ENCODE measurements around the gene PDZRN3. TPM values are rescaled to one million over a fixed set of nuclear protein-coding genes. Genes with fewer than 3 reads are reported as not detected.

Gene PDZRN3
- total RNA-seq, 1 donor from 2014 or later, result 21.9 TPM

GRCh38 chr3:73657186-73657585 lies 32.4 kb upstream of the PDZRN3 start:
- Mint-ChIP-seq H3K27ac (ENCODE audit: unreplicated experiment) (no peak overlapping the region), H3K36me3 (ENCODE audit: unreplicated experiment) (no peaks in the 10 kb centered on the region), H3K4me1 (ENCODE audit: low read depth, unreplicated experiment) (no peaks in the 10 kb centered on the region), H3K9me3 (ENCODE audit: unreplicated experiment) (no peaks in the 10 kb centered on the region), H3K4me3 (ENCODE audit: unreplicated experiment) (no peak overlapping the region), H3K27me3 (ENCODE audit: unreplicated experiment) (no peaks in the 10 kb centered on the region)
- no peak for TF ChIP-seq CTCF (IDR thresholded peaks at IDR 0.05; ENCODE audit: partially characterized antibody, unreplicated experiment)
- no peak for DNase-seq

DNA sequence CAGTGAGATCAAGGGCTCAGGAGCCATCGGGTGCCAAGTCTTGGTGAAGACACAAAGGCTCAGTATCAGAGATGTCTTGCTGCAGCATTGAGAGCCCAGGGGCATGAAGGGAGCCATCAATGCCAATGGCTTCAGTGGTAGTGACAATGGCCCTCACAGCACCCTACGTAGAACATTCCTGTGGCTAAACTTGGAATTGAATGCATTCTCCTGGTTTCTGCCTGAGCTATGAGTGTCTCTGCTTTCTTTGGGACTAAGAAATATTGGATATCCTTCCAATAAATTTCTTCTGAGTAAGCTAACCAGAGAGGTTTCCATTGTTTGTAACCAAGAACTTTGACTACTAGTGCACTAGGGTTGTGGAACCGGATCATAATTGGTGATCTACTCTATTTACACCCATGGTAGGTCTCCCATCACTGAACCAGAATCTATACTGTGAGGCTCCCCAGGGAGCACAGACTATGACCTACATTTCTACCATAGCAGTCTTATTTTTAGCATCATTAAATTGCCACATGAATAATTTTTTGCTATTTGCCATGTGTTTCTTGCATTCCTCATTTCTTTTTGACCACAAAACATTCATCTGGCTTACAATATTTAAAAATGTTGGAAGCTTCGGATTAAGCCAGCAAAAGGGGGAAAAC lies 31.6 kb upstream of the PDZRN3 start:
- TF ChIP-seq CTCF (IDR thresholded peaks at IDR 0.05; ENCODE audit: partially characterized antibody, unreplicated experiment), result no peak
- Mint-ChIP-seq H3K27me3 (ENCODE audit: unreplicated experiment) (no peaks in the 10 kb centered on the region), H3K36me3 (ENCODE audit: unreplicated experiment) (no peaks in the 10 kb centered on the region), H3K9me3 (ENCODE audit: unreplicated experiment) (no peaks in the 10 kb centered on the region), H3K4me1 (ENCODE audit: low read depth, unreplicated experiment) (no peaks in the 10 kb centered on the region), H3K4me3 (ENCODE audit: unreplicated experiment) (no peak overlapping the region), H3K27ac (ENCODE audit: unreplicated experiment) (no peak overlapping the region)
- DNase-seq, result no peak

GRCh38 chr3:73655197-73655596 lies 30.5 kb upstream of the PDZRN3 start:
- no peaks in the 10 kb centered on the region for H3K9me3 Mint-ChIP-seq (ENCODE audit: unreplicated experiment)
- no peak overlapping the region for H3K4me3 Mint-ChIP-seq (ENCODE audit: unreplicated experiment)
- no peak overlapping the region for H3K27ac Mint-ChIP-seq (ENCODE audit: unreplicated experiment)
- DNase-seq, result no peak
- no peaks in the 10 kb centered on the region for H3K36me3 Mint-ChIP-seq (ENCODE audit: unreplicated experiment)
- H3K27me3 Mint-ChIP-seq (ENCODE audit: unreplicated experiment), result no peaks in the 10 kb centered on the region
- no peaks in the 10 kb centered on the region for H3K4me1 Mint-ChIP-seq (ENCODE audit: low read depth, unreplicated experiment)
- TF ChIP-seq CTCF (IDR thresholded peaks at IDR 0.05; ENCODE audit: partially characterized antibody, unreplicated experiment), result no peak

GRCh38 chr3:73653877-73654276 lies 29.1 kb upstream of the PDZRN3 start:
- no peak for TF ChIP-seq CTCF (IDR thresholded peaks at IDR 0.05; ENCODE audit: partially characterized antibody, unreplicated experiment)
- H3K4me3 Mint-ChIP-seq (ENCODE audit: unreplicated experiment), result no peak overlapping the region
- no peaks in the 10 kb centered on the region for H3K27me3 Mint-ChIP-seq (ENCODE audit: unreplicated experiment)
- no peaks in the 10 kb centered on the region for H3K36me3 Mint-ChIP-seq (ENCODE audit: unreplicated experiment)
- no peaks in the 10 kb centered on the region for H3K4me1 Mint-ChIP-seq (ENCODE audit: low read depth, unreplicated experiment)
- no peak for DNase-seq
- H3K27ac Mint-ChIP-seq (ENCODE audit: unreplicated experiment), result no peak overlapping the region
- H3K9me3 Mint-ChIP-seq (ENCODE audit: unreplicated experiment), result no peaks in the 10 kb centered on the region

GRCh38 chr3:73653351-73653750 lies 28.6 kb upstream of the PDZRN3 start:
- no peaks in the 10 kb centered on the region for H3K27me3 Mint-ChIP-seq (ENCODE audit: unreplicated experiment)
- no peak for TF ChIP-seq CTCF (IDR thresholded peaks at IDR 0.05; ENCODE audit: partially characterized antibody, unreplicated experiment)
- DNase-seq, result no peak
- H3K27ac Mint-ChIP-seq (ENCODE audit: unreplicated experiment), result no peak overlapping the region
- H3K4me3 Mint-ChIP-seq (ENCODE audit: unreplicated experiment), result no peak overlapping the region
- no peaks in the 10 kb centered on the region for H3K9me3 Mint-ChIP-seq (ENCODE audit: unreplicated experiment)
- H3K36me3 Mint-ChIP-seq (ENCODE audit: unreplicated experiment), result no peaks in the 10 kb centered on the region
- no peaks in the 10 kb centered on the region for H3K4me1 Mint-ChIP-seq (ENCODE audit: low read depth, unreplicated experiment)

All from glutamatergic neuron (in vitro differentiated cells).